Peyer's patch (tissue), 4 donors: ENCODE results near the gene ZNF738. TPM values are rescaled to one million over a fixed set of nuclear protein-coding genes. Genes with fewer than 3 reads are reported as not detected.
"Not testable (repeated sequence)": the region's sequence is repeated elsewhere in the genome, so short reads cannot be mapped to it uniquely, and the experiment has no call there.

Experiments
- DNase-seq, 3 donors: peaks; one replicate each; pipeline ENCODE4 v3.0.0-alpha.2; 2017 to 2019
- H3K27ac ChIP-seq, 4 donors: fragments of 200-600 bp; sonication (generic); one replicate each; pipeline ENCODE4 v1.5.1; 2016 to 2019
- H3K27me3 ChIP-seq, 2 donors: fragments of 200-600 bp; sonication (generic); one replicate each; pipeline ENCODE4 v1.5.1; 2019
- H3K36me3 ChIP-seq, 3 donors: fragments of 200-600 bp; sonication (generic); one replicate each; pipeline ENCODE4 v1.5.1; 2016 to 2019
- H3K4me1 ChIP-seq, 4 donors: fragments of 200-600 bp; sonication (generic); one replicate each; pipeline ENCODE4 v1.5.1; 2016 to 2019
- H3K4me3 ChIP-seq, 4 donors: fragments of 200-600 bp; sonication (generic); 1 replicate in 3 of 4; 2 replicates in 1 of 4; pipeline ENCODE4 v1.5.1; 2016 to 2019; ENCODE audit warnings: mild to moderate bottlenecking in 1 of 4
- H3K9me3 ChIP-seq, 4 donors: fragments of 200-600 bp; sonication (generic); one replicate each; pipeline ENCODE4 v1.5.1; 2016 to 2019; ENCODE audit warnings: mild to moderate bottlenecking in 1 of 4
- POLR2A ChIP-seq, 2 donors: fragments of 450-650 bp; IDR thresholded peaks; one replicate each; pipeline ENCODE4 v1.5.1; 2017; ENCODE audit warnings: antibody characterized with exemption in 2 of 2, mild to moderate bottlenecking in 2 of 2, moderate library complexity in 2 of 2
- total RNA-seq, 4 donors: library from RNA; depleted of rRNA; stranded (reverse); fragments of >200 nt; gene quantifications; one replicate each; pipeline ENCODE4 v1.1.0, GENCODE V29; 2016
- TF ChIP-seq, protein P1 (sequence below), 6 experiments: fragments of 450-650 bp in 4 of 6; fragments of 200-600 bp in 2 of 6; sonication (generic) in 1 of 6; IDR thresholded peaks; one replicate each; pipeline ENCODE4 v1.5.1; 2017 to 2019; ENCODE audit warnings: antibody characterized with exemption in 6 of 6, mild to moderate bottlenecking in 3 of 6, moderate library complexity in 1 of 6

Gene ZNF738
- total RNA-seq, 4 donors from 2014 or later, result 1.8 to 18.2 (median 7.5) TPM

DNA sequence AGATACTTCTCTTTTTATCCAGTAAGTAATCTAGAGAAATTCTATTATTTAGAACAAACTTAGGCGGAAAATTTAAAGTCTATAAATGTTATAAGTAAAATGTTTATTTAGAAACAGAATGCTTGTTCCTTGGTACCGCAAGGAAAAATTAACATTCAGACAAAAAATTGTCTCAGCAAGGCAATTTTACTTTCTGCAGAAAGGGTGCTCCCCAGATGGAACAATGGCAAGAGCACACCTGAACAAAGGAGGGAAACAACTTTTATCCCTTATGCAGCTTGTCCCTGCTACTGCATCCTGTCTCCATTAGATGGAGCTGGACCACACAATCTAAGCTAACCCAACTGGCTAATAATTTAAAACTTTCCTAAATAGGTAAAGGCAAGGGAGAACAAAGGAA is 23.1 kb upstream of the ZNF738 start:
- Histone ChIP-seq H3K27me3 (no peaks in the 10 kb centered on the region), H3K36me3 (no peaks in the 10 kb centered on the region), H3K27ac (no peak overlapping the region), H3K9me3 (peaks cover 0 to 13% (median 5%) of the 10 kb centered on the region in 4 donors), H3K4me3 (no peak overlapping the region), H3K4me1 (no peaks in the 10 kb centered on the region)
- TF ChIP-seq, protein P1, sequence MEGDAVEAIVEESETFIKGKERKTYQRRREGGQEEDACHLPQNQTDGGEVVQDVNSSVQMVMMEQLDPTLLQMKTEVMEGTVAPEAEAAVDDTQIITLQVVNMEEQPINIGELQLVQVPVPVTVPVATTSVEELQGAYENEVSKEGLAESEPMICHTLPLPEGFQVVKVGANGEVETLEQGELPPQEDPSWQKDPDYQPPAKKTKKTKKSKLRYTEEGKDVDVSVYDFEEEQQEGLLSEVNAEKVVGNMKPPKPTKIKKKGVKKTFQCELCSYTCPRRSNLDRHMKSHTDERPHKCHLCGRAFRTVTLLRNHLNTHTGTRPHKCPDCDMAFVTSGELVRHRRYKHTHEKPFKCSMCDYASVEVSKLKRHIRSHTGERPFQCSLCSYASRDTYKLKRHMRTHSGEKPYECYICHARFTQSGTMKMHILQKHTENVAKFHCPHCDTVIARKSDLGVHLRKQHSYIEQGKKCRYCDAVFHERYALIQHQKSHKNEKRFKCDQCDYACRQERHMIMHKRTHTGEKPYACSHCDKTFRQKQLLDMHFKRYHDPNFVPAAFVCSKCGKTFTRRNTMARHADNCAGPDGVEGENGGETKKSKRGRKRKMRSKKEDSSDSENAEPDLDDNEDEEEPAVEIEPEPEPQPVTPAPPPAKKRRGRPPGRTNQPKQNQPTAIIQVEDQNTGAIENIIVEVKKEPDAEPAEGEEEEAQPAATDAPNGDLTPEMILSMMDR (IDR thresholded peaks at IDR 0.05), result no peak
- TF ChIP-seq POLR2A (IDR thresholded peaks at IDR 0.05), result no peak
- DNase-seq, result no peak

DNA sequence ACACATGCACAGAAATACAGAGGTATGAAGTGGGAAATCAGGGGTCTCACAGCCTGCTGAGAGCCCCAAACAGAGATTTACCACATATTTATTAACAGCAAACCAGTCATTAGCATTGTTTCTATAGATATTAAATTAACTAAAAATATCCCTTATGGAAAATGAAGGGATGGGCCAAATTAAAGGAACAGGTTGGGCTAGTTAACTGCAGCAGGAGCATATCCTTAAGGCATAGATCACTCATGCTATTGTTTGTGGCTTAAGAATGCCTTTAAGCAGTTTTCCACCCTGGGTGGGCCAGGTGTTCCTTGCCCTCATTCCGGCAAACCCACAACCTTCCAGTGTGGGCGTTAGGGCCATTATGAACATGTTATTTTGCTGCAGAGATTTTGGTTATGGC is 14.0 kb upstream of the ZNF738 start:
- not testable (repeated sequence) for H3K27me3 ChIP-seq, H3K36me3 ChIP-seq, H3K27ac ChIP-seq, H3K9me3 ChIP-seq, DNase-seq, H3K4me3 ChIP-seq, H3K4me1 ChIP-seq

DNA sequence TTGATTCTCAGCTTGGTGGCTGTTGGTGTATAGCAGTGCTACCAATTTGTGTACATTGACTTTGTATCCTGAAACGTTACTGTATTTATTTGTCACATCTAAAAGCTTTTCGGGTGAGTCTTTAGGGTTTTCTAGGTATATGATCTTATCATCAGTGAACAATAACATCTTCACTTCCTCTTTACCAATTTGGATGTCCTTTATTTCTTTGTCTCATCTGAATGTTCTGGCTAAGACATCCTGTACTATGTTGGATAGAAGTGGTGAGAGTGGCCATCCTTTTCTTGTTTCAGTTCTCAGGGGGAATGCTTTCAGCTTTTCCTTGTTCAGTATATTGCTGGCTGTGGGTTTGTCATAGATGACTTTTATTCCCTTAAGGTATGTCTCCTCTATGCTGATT is 6.0 kb upstream of the ZNF738 start:
- no peaks in the 10 kb centered on the region for H3K36me3 ChIP-seq
- no peak overlapping the region for H3K4me3 ChIP-seq
- H3K27me3 ChIP-seq, result no peaks in the 10 kb centered on the region
- TF ChIP-seq, protein P1 (IDR thresholded peaks at IDR 0.05), result no peak
- TF ChIP-seq POLR2A (IDR thresholded peaks at IDR 0.05), result no peak
- no peak overlapping the region for H3K27ac ChIP-seq
- no peaks in the 10 kb centered on the region for H3K4me1 ChIP-seq
- DNase-seq, result no peak
- peaks cover 0 to 4% (median 0%) of the 10 kb centered on the region in 4 donors for H3K9me3 ChIP-seq

DNA sequence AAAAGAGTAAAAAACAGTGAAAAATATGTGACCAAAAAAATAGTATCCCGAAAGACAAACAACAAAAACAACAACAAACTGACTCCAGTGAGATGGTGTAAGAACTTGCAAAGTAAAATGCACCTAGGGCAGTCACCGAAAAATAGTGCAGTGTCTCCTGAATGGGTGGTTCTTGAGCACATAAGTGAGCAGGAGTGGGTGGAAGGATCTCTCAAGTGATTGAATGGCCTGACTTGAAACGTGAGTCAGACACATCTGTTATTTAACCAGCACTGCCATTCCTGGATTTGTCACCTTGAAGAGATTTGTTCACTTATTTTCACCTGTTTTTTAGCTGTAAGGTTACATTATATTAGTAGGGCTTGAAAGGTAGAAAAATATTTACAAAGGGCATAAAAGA is 3.5 kb downstream of the ZNF738 start:
- no peaks in the 10 kb centered on the region for H3K4me1 ChIP-seq
- no peaks in the 10 kb centered on the region for H3K9me3 ChIP-seq
- H3K27ac ChIP-seq, result no peak overlapping the region
- H3K27me3 ChIP-seq, result no peaks in the 10 kb centered on the region
- no peak for DNase-seq
- H3K36me3 ChIP-seq, result peaks cover 0 to 13% (median 0%) of the 10 kb centered on the region in 3 donors
- TF ChIP-seq POLR2A (IDR thresholded peaks at IDR 0.05), result no peak
- TF ChIP-seq, protein P1 (IDR thresholded peaks at IDR 0.05), result no peak
- no peak overlapping the region for H3K4me3 ChIP-seq

DNA sequence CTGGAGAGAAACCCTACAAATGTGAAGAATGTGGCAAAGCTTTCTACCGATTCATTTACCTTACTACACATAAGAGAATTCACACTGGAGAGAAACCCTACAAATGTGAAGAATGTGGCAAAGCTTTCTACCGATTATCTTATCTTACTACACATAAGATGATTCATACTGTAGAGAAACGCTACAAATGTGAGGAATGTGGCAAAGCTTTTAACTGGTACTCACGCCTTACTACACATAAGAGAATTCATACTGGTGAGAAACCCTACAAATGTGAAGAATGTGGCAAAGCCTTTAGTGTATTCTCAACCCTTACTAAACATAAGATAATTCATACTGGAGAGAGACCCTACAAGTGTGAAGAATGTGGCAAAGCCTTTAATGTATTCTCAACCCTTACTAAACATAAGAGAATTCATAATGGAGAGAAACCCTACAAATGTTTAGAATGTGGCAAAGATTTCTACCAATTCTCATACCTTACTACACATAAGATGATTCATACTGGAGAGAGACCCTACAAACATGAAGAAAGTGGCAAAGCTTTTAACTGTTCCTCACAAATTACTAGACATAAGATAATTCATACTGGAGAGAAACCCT is 25.3 kb downstream of the ZNF738 start:
- H3K9me3 ChIP-seq, result peaks cover 0 to 86% (median 22%) of the 10 kb centered on the region in 4 donors
- H3K36me3 ChIP-seq, result peaks cover 0 to 17% (median 0%) of the 10 kb centered on the region in 3 donors
- no peaks in the 10 kb centered on the region for H3K4me1 ChIP-seq
- TF ChIP-seq, protein P1 (IDR thresholded peaks at IDR 0.05), result no peak
- no peak for TF ChIP-seq POLR2A (IDR thresholded peaks at IDR 0.05)
- no peak overlapping the region for H3K27ac ChIP-seq
- no peak overlapping the region for H3K4me3 ChIP-seq
- no peak for DNase-seq
- no peaks in the 10 kb centered on the region for H3K27me3 ChIP-seq

DNA sequence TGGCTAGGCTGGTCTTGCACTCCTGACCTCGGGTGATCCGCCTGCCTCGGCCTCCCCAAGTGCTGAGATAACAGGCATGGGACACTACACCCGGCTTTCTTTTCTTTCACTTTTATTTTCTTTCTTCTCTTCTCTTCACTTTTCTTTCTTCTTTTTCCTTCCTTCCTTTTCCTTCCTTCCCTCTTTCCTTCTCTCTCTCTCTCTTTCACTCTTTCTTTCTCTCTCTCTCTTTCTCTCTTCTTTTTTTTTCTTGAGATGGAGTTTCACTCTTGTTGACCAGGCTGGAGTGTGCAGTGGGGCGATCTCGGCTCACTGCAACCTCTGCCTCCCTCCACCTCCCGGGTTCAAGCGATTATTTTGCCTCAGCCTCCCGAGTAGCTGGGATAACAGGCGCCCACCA is 37.3 kb downstream of the ZNF738 start:
- no peak for TF ChIP-seq POLR2A (IDR thresholded peaks at IDR 0.05)
- TF ChIP-seq, protein P1 (IDR thresholded peaks at IDR 0.05), result no peak

More for the DNA sequence above, 37.3 kb downstream of the ZNF738 start:
- no peak overlapping the region for H3K4me3 ChIP-seq
- peaks cover 0 to 10% (median 4%) of the 10 kb centered on the region in 4 donors for H3K4me1 ChIP-seq
- H3K27me3 ChIP-seq, result no peaks in the 10 kb centered on the region
- no peaks in the 10 kb centered on the region for H3K9me3 ChIP-seq
- DNase-seq, result no peak
- peaks cover 0 to 11% (median 0%) of the 10 kb centered on the region in 3 donors for H3K36me3 ChIP-seq
- no peak overlapping the region for H3K27ac ChIP-seq
